Stimulated activated CD4-positive, alpha-beta T cell treated with anti-CD3 and anti-CD28 coated beads, TNF-alpha, amount 100 ng/mL, for 1 hour (primary cell): ENCODE data around the gene C2orf15.
A peak's percentile ranks its signal among the peaks of the same experiment; 100 is the strongest.
"Not testable (repeated sequence)": the region's sequence is repeated elsewhere in the genome, so short reads cannot be mapped to it uniquely, and the experiment has no call there.

Experiments used
- DNase-seq, 3 donors: peaks; one replicate each; pipeline ENCODE4 v3.0.0-alpha.2; 2020; ENCODE audit warnings: low read depth in 3 of 3, low spot score in 1 of 3

The C2orf15 gene

DNA sequence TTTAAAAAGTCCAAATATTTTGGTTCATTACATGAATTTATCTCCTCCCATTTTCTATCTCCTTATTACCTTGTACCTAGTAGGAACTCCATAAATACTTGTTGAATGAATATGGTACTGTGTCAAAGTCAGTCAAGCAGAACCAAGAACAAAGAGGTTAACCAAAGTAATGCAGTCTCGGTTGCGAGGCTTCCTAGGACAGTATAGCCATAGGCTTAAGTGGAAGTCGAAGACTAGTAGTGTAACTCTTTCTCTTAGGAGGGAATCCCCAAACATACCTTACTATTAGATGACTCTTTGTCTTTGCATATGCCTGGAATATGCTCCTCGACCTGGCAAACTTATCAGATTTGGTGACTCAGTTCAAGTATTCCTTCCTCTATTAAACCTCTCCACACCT lies 18.1 kb downstream of the C2orf15 start:
- DNase-seq, result no peak

DNA sequence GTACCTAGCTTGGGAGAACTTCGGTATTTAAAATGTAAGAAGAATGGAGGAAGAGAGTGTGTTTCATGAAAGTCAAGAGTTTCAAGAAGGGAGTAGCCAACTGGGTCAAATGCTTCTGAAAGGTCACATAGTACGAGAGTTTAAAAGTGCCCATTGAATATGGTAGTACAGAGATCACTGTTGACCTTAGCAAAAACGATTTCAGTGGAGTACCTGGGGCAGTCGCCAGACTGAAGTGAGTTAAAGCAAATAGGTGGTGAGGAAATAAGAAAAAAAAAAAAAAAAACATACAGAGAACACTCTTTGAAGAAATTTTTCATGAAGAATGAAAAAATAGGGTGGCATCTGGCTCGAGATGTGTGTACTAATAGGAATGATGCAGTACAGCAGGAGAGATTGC lies 24.7 kb downstream of the C2orf15 start:
- DNase-seq, result no peak

DNA sequence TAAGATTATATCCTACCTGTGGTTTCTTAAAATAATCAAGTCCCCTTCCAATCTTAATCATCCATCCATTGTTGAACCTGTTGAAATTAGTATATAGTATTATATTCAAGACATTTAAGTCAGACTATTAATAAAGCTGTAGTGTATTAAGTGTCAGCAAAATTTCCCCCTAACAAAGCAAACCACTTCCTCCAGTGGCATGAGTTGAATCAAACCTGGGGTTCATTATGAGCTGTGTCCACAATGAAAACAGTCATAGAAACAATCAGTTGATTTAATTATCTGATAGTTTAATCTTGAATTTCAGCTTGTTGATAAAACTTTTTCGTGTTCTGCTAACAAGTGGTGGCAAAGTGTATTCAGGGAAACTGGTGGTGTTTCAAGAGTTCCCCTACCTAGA lies 28.0 kb downstream of the C2orf15 start:
- DNase-seq, result no peak

DNA sequence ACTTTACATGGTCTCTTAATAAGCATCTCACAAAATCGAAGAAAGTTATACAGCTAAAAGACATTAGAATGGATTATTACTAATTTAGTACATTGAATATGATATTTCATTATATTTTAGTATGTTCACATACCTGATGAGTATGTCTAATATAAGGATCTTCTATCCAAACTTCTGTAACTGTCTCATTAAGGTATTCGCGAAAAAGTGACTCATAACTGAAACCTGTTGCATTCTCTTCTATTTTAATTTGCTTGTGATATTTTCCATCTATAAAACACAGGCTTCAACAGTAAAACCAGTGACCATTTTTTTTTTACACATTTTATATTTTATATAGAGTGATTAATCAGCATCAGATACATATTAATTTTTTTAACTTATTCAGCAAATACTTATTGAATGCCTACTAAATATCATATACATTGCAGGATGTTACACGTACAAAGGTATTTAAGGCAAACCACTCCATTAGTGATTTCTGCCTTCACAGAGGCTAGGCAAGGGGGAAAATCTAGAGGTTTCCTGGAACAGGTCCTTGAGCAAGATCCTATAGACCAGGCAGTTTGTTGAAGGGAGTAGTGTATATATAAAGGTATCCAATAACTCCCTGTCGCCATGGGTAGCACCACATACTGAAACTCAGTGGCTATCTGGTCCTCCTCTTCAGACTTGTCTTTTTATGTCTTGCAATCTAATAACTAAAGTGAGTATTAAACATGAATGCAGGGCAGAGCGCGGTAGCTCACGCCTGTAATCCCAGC lies 30.1 kb downstream of the C2orf15 start:
- DNase-seq, result no peak

DNA sequence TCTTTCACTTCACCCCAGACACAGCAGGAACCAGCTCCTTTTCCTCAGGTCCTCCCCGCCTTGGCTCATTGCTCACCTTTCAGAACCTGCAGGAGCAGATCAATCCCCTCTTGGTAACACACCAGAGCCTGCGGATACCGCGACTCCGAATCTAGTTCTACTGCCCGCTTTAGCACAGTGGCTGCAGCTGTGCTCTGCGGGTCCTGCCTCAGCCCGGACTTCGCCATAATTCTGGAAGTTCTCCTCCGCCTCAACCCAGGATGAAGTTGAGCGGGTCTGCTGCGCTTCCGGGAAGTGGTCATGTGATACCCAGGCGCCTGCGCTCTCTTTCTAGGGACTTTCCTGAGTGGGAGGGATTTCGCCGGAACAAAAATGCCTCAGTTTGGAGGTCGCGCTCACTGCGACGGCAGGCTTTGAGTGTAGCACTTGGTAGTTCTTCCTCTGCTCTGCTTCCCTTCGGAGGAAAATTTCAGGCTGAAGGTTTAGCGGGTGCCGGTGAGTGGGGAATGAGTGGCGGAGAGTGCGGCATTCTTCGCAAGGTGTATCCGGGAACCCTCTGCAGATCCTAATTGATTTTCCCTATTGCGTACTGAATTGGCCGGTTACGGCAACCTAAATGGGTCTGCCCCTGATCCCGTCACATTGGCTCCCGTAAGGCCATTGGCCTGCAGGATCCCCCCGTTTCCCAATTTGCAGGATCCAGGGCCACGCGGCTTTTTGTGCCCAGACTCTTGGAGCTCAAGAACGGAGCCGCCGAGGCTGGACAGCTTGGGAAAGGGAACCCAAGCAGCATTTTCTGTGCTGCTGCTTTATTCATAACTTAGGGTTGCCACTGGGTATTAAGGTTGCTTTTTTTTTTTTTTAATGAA lies 39.5 kb downstream of the C2orf15 start, which contains the start of the genes MITD1 and MRPL30:
TSS of gene MITD1 (minus strand) at position 304 of the 869 bp plus-strand sequence. CDS start at position 227, 77 bp downstream.
TSS of gene MRPL30 (plus strand) at position 430 of the 869 bp plus-strand sequence. CDS start 5,020 bp downstream, outside the sequence.
- peak; percentile 73 to 76 (median 74) for DNase-seq

DNA sequence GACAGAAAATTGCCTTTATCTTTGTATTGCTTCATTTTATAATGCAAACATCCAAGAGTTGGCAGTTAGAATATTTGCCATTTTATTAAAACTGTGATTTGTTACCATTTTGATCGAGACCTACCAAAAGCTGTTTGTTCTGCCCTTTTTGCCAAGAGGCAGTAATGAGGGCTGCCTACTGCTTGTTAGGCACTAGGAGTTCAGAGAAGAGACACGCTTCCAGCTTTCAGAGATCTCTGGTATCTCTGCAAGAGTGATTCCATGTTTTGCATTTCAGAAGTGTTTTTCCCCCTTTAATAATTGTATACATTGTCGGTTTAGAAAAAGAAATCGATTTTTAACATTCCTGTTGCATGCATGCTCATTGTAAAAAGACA lies 40.1 kb downstream of the C2orf15 start:
- DNase-seq, result no peak

DNA sequence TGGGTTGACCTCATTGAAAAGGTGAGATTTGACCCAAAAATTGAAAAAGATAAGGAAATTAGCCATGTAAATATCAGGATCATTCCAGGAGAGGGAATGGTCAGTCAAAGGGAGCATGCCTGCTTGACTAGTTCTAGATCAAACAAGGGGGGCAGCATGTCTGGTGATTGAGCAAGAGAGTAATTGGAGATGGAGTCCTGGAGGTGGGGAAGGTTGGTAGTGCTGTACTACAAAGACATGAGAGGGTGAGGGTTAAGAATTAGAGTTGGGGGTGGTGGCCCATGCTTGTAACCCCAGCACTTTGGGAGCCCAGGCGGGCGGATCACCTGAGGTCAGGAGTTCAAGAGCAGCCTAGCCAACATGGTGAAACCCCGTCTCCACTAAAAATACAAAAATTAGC lies 41.5 kb downstream of the C2orf15 start:
- no peak for DNase-seq

DNA sequence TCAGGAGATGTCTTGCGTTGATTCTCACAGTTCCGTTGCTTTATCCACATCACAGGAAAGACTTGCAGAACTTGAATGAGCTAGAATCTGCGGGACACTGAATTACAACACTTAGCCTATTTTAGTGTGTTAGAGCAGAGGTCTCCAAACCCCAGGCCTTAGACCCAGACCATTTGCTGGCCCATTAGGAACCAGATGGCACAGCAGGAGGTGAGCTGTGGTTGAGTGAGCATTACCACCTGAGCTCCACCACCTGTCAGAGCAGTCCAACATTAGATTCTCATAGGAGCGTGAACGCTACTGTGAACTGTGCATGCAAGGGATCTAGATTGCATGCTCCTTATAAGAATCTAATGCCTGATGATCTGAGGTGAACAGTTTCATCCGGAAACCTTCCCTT lies 43.3 kb downstream of the C2orf15 start:
- no peak for DNase-seq

DNA sequence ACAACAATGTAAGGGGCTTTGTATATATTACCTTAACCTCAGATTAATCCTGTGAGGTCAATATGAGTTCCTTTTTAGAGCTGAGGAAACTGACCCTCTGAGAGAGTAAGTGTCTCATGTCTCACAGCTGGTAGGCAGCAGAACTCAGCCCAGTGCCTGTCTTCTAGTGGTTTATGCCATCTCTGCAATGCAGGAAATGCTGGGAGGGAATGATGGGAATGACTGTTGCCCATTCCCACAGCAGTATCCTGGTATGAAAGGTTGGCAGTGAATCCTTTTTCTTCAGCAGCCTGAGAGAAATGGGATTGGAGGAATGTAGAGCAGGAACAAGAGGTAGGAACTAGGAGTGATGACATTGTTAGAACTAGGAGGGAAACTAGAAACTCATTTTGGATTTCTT lies 45.5 kb downstream of the C2orf15 start:
- no peak for DNase-seq

DNA sequence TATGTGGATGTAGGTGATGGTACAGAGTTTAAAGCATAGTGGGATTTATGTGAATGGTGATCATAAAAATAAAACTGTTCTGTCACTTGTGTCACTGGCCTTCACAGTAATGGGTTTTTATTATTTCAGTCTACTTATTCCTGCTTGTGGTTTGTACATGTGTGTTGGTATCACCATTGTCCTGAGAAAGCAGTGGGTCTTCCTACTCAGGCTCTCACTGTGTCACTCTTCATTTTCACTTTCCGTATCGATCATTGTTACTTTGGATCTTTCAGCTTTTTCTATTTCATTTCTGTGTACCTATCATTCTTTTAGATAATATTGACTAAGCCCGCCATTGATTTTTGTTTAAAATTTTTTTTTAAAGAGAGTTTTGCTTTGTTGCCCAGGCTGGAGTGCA lies 46.9 kb downstream of the C2orf15 start:
- no peak for DNase-seq

DNA sequence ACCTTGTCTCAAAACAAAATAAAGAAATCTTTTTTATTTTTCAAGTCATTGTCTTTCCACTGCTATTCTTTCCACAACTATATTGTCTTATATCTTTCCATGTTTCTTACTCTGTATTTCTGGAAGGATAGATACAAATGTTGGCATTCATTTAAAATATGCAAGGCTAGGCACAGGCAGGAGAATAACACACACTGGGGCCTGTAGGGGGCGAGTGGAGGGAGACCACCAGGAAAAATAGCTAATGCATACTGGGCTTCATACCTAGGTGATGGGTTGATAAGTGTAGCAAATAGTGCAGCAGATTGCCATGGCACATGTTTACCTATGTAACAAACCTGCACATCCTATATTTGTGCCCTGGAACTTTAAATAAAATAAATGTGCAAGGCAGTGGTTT lies 49.0 kb downstream of the C2orf15 start:
- DNase-seq, result no peak

DNA sequence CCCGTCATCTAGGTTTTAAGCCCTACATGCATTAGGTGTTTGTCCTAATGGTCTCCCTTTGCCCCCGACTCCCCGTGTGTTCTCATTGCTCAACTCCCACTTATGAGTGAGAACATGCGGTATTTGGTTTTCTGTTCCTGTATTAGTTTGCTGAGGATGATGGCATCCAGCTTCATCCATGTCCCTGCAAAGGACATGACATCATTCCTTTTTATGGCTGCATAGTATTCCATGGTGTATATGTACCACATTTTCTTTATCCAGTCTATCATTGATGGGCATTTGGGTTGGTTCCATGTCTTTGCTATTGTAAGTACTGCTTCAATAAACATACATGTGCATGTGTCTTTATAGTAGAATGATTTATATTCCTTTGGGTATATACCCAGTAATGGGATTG lies 50.9 kb downstream of the C2orf15 start:
- DNase-seq, result not testable (repeated sequence)

DNA sequence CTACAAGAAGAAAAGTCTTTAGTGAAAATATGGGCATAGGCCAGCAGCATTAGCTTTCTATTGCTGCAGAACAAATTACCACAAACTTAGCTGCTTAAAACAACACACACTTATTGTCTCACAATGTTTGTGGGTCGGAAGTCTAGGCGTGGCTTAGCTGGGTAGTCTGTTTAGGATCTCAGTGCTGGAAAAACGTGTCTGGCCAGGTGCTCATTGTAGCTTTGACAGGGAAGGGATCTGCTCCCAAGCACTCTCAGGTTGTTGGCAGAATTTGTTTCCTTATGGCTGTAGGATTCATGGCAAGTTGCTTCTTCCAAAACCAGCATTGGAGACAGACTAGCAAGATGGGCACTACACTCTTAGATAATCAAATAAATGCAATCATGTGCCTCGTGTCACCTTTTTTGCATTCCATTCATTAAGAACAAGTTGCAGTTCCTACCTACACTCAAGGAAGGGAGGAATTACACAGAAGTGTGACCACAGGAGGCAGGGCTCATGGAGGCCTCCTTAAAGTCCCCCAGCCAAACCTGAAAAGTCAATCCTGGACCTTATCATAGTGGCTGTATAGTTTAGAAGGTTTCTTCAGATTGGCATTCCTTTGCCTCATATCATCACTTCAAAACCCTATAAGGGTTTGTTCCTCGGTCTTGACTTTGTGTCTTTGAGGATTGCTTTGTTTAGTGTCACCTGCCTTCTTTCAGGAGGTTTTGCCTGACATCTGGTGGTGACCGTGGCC lies 56.8 kb downstream of the C2orf15 start:
- no peak for DNase-seq

DNA sequence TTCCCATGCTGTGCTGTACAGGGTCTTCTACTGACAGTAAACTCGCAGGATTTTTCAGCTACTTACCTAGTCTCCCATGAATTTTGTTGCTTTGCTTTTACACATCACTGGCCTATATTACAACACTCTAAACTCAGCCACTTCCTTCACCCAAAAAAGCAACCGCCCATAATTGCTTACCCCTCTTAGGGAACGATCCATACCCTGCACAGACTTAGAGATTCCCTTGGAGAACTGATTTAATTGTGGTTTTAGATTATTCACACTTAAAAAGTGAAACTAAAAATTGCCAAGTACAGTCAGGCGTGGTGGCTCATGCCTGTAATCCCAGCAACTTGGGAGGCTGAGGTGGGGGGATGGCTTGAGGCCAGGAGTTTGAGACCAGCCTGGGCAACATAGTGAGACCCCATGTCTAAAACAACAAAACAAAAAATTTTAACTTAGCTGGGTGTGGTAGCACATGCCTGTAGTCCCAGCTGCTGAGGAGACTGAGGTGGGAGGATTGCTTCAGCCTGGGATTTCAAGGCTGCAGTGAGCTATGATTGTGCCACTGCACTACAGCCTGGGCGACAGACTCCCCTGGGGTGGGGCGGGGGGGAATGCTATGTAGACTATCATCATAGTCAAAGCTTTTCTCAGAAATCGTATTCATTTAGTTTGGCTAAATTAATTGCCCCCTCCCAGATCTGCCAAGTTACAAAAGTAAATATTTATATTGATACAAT lies 58.7 kb downstream of the C2orf15 start:
- no peak for DNase-seq
